GM23338 (cell line): ENCODE data around the gene OLFML3. TPM values are rescaled to one million over a fixed set of nuclear protein-coding genes. Genes with fewer than 3 reads are reported as not detected.

Source experiments
- ATAC-seq: fragments of 200-7000 bp; cut with Tn5 transposase; 3 replicates; pipeline ENCODE4 v1.9.1; 2020
- DNase-seq: peaks from one replicate; pipeline ENCODE4 v3.0.0-alpha.2; 2015; ENCODE audit warnings: low spot score
- H2AFZ ChIP-seq: fragments of 200-600 bp; sonication (generic); 2 replicates; pipeline ENCODE4 v1.8.0; 2016; ENCODE audit warnings: antibody characterized with exemption, mild to moderate bottlenecking, moderate library complexity
- H3F3A ChIP-seq: fragments of 200-600 bp; sonication (generic); replicated peaks from 2 replicates; pipeline ENCODE4 v1.8.0; 2017; ENCODE audit warnings: antibody characterized with exemption, mixed run types, low read depth
- H3K27ac ChIP-seq: fragments of 200-600 bp; sonication (generic); 2 replicates; pipeline ENCODE4 v1.6.1; 2016; ENCODE audit warnings: low read depth
- H3K27me3 ChIP-seq: fragments of 200-600 bp; sonication (generic); 2 replicates; pipeline ENCODE4 v1.8.0; 2016; ENCODE audit warnings: mild to moderate bottlenecking, mixed run types, moderate library complexity; ENCODE audit not compliant: insufficient read depth
- H3K36me3 ChIP-seq: fragments of 200-600 bp; sonication (generic); 2 replicates; pipeline ENCODE4 v1.8.0; 2016; ENCODE audit warnings: mild to moderate bottlenecking; ENCODE audit not compliant: insufficient read depth
- H3K4me1 ChIP-seq: fragments of 200-600 bp; sonication (generic); 2 replicates; pipeline ENCODE4 v1.8.0; 2016; ENCODE audit warnings: mild to moderate bottlenecking, moderate library complexity; ENCODE audit not compliant: insufficient read depth
- H3K4me2 ChIP-seq: fragments of 200-600 bp; sonication (generic); 2 replicates; pipeline ENCODE4 v1.7.1; 2017; ENCODE audit warnings: mixed run types
- H3K4me3 ChIP-seq: fragments of 200-600 bp; sonication (generic); 2 replicates; pipeline ENCODE4 v1.6.1; 2016; ENCODE audit warnings: mixed run types
- H3K79me2 ChIP-seq: fragments of 200-600 bp; sonication (generic); replicated peaks from 2 replicates; pipeline ENCODE4 v1.8.0; 2017; ENCODE audit warnings: mild to moderate bottlenecking; ENCODE audit not compliant: insufficient read depth
- H3K9me2 ChIP-seq: fragments of 200-600 bp; sonication (generic); 2 replicates; pipeline ENCODE4 v1.8.0; 2017; ENCODE audit not compliant: insufficient read depth
- H4K20me1 ChIP-seq: fragments of 200-600 bp; sonication (generic); replicated peaks from 2 replicates; pipeline ENCODE4 v1.8.0; 2017; ENCODE audit warnings: mild to moderate bottlenecking; ENCODE audit not compliant: insufficient read depth
- H3K27ac Mint-ChIP-seq: 2 replicates; pipeline ENCODE4 v1.8.0; 2020; ENCODE audit warnings: inconsistent platforms, mild to moderate bottlenecking, moderate library complexity, mixed read lengths
- H3K27me3 Mint-ChIP-seq: 3 replicates; pipeline ENCODE4 v1.8.0; 2022; ENCODE audit warnings: low read depth, mild to moderate bottlenecking, moderate library complexity, mixed read lengths, inconsistent platforms; ENCODE audit not compliant: insufficient read depth, poor library complexity
- H3K36me3 Mint-ChIP-seq: 3 replicates; pipeline ENCODE4 v1.8.0; 2021; ENCODE audit warnings: low read depth, mild to moderate bottlenecking, inconsistent platforms, moderate library complexity, mixed read lengths
- H3K4me1 Mint-ChIP-seq: 3 replicates; pipeline ENCODE4 v1.8.0; 2020; ENCODE audit warnings: mild to moderate bottlenecking, inconsistent platforms, mixed read lengths
- H3K4me3 Mint-ChIP-seq: 3 replicates; pipeline ENCODE4 v1.8.0; 2021; ENCODE audit warnings: moderate library complexity, mild to moderate bottlenecking, inconsistent platforms, mixed read lengths
- H3K9me3 Mint-ChIP-seq: 3 replicates; pipeline ENCODE4 v1.8.0; 2020; ENCODE audit warnings: moderate library complexity, mild to moderate bottlenecking, inconsistent platforms, mixed read lengths
- CREB1 ChIP-seq: fragments of 250-450 bp; sonication (Bioruptor Pico); IDR thresholded peaks from 2 replicates; pipeline ENCODE4 v1.5.0; 2020; ENCODE audit warnings: low read depth, mild to moderate bottlenecking, moderate library complexity
- CTCF ChIP-seq, 2 experiments: fragments of 200-600 bp in 1 of 2; sonication (generic) in 1 of 2; conservative IDR thresholded peaks; 2 replicates each; pipeline versions ENCODE4 v1.5.1 to v1.6.1; 2016 to 2017; ENCODE audit warnings: antibody characterized with exemption in 2 of 2, low read depth in 2 of 2, mild to moderate bottlenecking in 2 of 2, moderate library complexity in 1 of 2
- EZH2phosphoT487 ChIP-seq: fragments of 200-600 bp; sonication (generic); IDR thresholded peaks from one replicate; pipeline ENCODE4 v1.8.1; 2018; ENCODE audit warnings: antibody characterized with exemption; ENCODE audit not compliant: unreplicated experiment
- JUNB ChIP-seq: IDR thresholded peaks from one replicate; pipeline ENCODE4 v1.6.1; 2016; ENCODE audit warnings: antibody characterized with exemption; ENCODE audit not compliant: unreplicated experiment
- NANOG ChIP-seq: IDR thresholded peaks from 2 replicates; pipeline ENCODE4 v1.6.1; 2016; ENCODE audit warnings: antibody characterized with exemption, borderline replicate concordance
- POLR2AphosphoS5 ChIP-seq: IDR thresholded peaks from 2 replicates; pipeline ENCODE4 v1.6.1; 2016; ENCODE audit warnings: antibody characterized with exemption, low read depth
- REST ChIP-seq: IDR thresholded peaks from one replicate; pipeline ENCODE4 v1.6.1; 2018; ENCODE audit warnings: antibody characterized with exemption; ENCODE audit not compliant: unreplicated experiment
- STAT1 ChIP-seq: IDR thresholded peaks from one replicate; pipeline ENCODE4 v1.6.1; 2016; ENCODE audit warnings: antibody characterized with exemption; ENCODE audit not compliant: unreplicated experiment
- ZNF114 ChIP-seq: fragments of 250-450 bp; sonication (Bioruptor Pico); IDR thresholded peaks from 2 replicates; pipeline ENCODE4 v1.5.0; 2020; ENCODE audit warnings: mild to moderate bottlenecking, moderate library complexity
- ZNF331 ChIP-seq: fragments of 250-450 bp; sonication (Bioruptor Pico); IDR thresholded peaks from 2 replicates; pipeline ENCODE4 v1.5.0; 2020; ENCODE audit warnings: low read depth, mild to moderate bottlenecking, moderate library complexity
- polyA plus RNA-seq: library from polyadenylated mRNA; unstranded; fragments of >200 nt; fragmentation: Nextera tagmentation; extraction: Ambion mirVana; gene quantifications from 2 replicates; pipeline ENCODE4 v1.2.1, GENCODE V29; 2016
- total RNA-seq: library from RNA; depleted of rRNA; stranded (reverse); fragments of >200 nt; shearing (Covaris generic); gene quantifications from 2 replicates; pipeline ENCODE4 v1.2.3, GENCODE V29; 2014

OLFML3 gene
- total and polyA plus RNA-seq, 2 experiments from 2014 or later: 42.8 to 69.9 TPM

GRCh38 chr1:113934006-113934405 lies 45.3 kb upstream of the OLFML3 start (continued):
- TF ChIP-seq REST (no peak), STAT1 (no peak), JUNB (no peak), ZNF331 (no peak), ZNF114 (CRISPR knock-in tag) (no peak), CTCF (conservative IDR thresholded peaks at IDR 0.05; ENCODE audit: low read depth in 2 of 2) (no peak), NANOG (no peak), POLR2AphosphoS5 (no peak)

- Histone ChIP-seq H3K79me2 (peaks cover 98% of the 10 kb centered on the region), H3K4me2 (no peak overlapping the region), H3K27me3 (no peaks in the 10 kb centered on the region), H3K4me3 (no peak overlapping the region), H3K27ac (no peak overlapping the region), H3F3A (no peaks in the 10 kb centered on the region), H3K36me3 (no peaks in the 10 kb centered on the region), H3K9me2 (no peaks in the 10 kb centered on the region), H4K20me1 (peaks cover 28% of the 10 kb centered on the region), H2AFZ (no peak overlapping the region), H3K4me1 (peaks cover 24% of the 10 kb centered on the region)
- H3K4me1 Mint-ChIP-seq: peaks cover 29% of the 10 kb centered on the region
- DNase-seq (no peak), ATAC-seq (no peak)
- H3K27ac Mint-ChIP-seq: no peak overlapping the region
- H3K27me3 Mint-ChIP-seq: peaks cover 2% of the 10 kb centered on the region
- H3K36me3 Mint-ChIP-seq: no peaks in the 10 kb centered on the region; the same call in 2 of the 3 replicates
- TF ChIP-seq JUNB (no peak), STAT1 (no peak), REST (no peak), NANOG (no peak), EZH2phosphoT487 (no peak), ZNF331 (no peak), ZNF114 (CRISPR knock-in tag) (no peak), CREB1 (CRISPR knock-in tag) (no peak)
- H3K4me3 Mint-ChIP-seq: no peak overlapping the region
- H3K9me3 Mint-ChIP-seq: no peaks in the 10 kb centered on the region
Measured at GRCh38 chr1:113934511-113935055, 44.7 kb upstream of the OLFML3 start.
